Astrocyte (in vitro differentiated cells and primary cell): Measurements from ENCODE around the gene UNC5B.

ENCODE experiments used
- EZH2 ChIP-seq: IDR thresholded peaks from 2 replicates; pipeline ENCODE4 v1.6.1; 2012; ENCODE audit warnings: mild to moderate bottlenecking, low read length, inconsistent platforms; ENCODE audit not compliant: insufficient read depth
- TF ChIP-seq, protein P1 (sequence below): IDR thresholded peaks from 2 replicates; pipeline ENCODE4 v1.5.1; 2011; ENCODE audit warnings: low read depth, mild to moderate bottlenecking, inconsistent platforms, low read length, moderate library complexity; ENCODE audit not compliant: insufficient read depth

DNA sequence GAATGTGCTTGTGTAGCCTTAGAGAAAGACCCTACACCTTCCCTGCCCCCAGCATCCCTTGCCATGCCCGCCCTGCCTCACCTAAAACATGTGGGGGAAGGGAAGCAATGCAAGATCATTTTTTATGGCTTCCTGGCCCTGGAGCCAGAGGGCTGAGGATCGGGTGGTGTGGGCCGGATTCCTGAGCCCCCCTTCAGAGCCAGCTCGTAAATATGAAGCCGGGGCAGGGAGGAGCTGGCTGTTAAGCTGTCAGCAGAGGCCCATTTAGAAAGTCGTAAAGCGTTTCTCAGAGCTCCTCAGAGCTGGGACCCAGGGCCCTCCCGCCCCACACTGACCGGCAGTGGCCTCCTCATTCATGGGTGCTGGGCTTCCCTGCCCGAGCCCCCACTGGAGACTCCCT lies 23.9 kb downstream of the UNC5B start:
- TF ChIP-seq, protein P1, sequence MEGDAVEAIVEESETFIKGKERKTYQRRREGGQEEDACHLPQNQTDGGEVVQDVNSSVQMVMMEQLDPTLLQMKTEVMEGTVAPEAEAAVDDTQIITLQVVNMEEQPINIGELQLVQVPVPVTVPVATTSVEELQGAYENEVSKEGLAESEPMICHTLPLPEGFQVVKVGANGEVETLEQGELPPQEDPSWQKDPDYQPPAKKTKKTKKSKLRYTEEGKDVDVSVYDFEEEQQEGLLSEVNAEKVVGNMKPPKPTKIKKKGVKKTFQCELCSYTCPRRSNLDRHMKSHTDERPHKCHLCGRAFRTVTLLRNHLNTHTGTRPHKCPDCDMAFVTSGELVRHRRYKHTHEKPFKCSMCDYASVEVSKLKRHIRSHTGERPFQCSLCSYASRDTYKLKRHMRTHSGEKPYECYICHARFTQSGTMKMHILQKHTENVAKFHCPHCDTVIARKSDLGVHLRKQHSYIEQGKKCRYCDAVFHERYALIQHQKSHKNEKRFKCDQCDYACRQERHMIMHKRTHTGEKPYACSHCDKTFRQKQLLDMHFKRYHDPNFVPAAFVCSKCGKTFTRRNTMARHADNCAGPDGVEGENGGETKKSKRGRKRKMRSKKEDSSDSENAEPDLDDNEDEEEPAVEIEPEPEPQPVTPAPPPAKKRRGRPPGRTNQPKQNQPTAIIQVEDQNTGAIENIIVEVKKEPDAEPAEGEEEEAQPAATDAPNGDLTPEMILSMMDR = no peak
- TF ChIP-seq EZH2 = no peak
